GM06990 (cell line): ENCODE results near the gene KCNJ6.

Source experiments
- DNase-seq: peaks from one replicate; pipeline ENCODE4 v3.0.0-alpha.2; 2011; ENCODE audit not compliant: insufficient read length; ENCODE audit errors: extremely low read depth
- H3K27me3 ChIP-seq: replicated peaks from 2 replicates; pipeline ENCODE4 v1.6.0; 2011; ENCODE audit warnings: low read length; ENCODE audit not compliant: control insufficient read depth, insufficient read depth
- H3K36me3 ChIP-seq: 2 replicates; pipeline ENCODE4 v1.5.1; 2011; ENCODE audit warnings: low read length; ENCODE audit not compliant: control insufficient read depth, insufficient read depth
- H3K4me3 ChIP-seq: replicated peaks from 2 replicates; pipeline ENCODE4 v1.5.1; 2011; ENCODE audit warnings: low read depth, mild to moderate bottlenecking, control low read depth, low read length
- CTCF ChIP-seq: IDR thresholded peaks from 2 replicates; pipeline ENCODE4 v1.5.1; 2011; ENCODE audit warnings: low read length, control low read depth, mild to moderate bottlenecking, inconsistent platforms; ENCODE audit not compliant: insufficient read depth, poor library complexity, severe bottlenecking

The KCNJ6 gene

GRCh38 chr21:37744551-37744950 lies 171.7 kb downstream of the KCNJ6 start:
- DNase-seq = no peak
- H3K36me3 ChIP-seq = no peaks in the 10 kb centered on the region
- no peak for TF ChIP-seq CTCF
- no peak overlapping the region for H3K4me3 ChIP-seq
- no peaks in the 10 kb centered on the region for H3K27me3 ChIP-seq

GRCh38 chr21:37742532-37742931 lies 173.7 kb downstream of the KCNJ6 start:
- TF ChIP-seq CTCF = no peak
- Histone ChIP-seq H3K36me3 (no peaks in the 10 kb centered on the region), H3K27me3 (no peaks in the 10 kb centered on the region; the same call in 1 of the 2 replicates), H3K4me3 (no peak overlapping the region)
- no peak for DNase-seq

- no peaks in the 10 kb centered on the region; the same call in 1 of the 2 replicates for H3K27me3 ChIP-seq
- TF ChIP-seq CTCF = no peak
- no peak for DNase-seq
- H3K36me3 ChIP-seq = no peaks in the 10 kb centered on the region
- no peak overlapping the region for H3K4me3 ChIP-seq
Observed at GRCh38 chr21:37742115-37742514, 174.1 kb downstream of the KCNJ6 start.

GRCh38 chr21:37737996-37738395 lies 178.3 kb downstream of the KCNJ6 start:
- Histone ChIP-seq H3K27me3 (no peaks in the 10 kb centered on the region; the same call in 1 of the 2 replicates), H3K4me3 (no peak overlapping the region), H3K36me3 (no peaks in the 10 kb centered on the region)
- TF ChIP-seq CTCF = no peak
- DNase-seq = no peak

- no peaks in the 10 kb centered on the region; the same call in 1 of the 2 replicates for H3K27me3 ChIP-seq
- no peaks in the 10 kb centered on the region for H3K36me3 ChIP-seq
- H3K4me3 ChIP-seq = no peak overlapping the region
- no peak for DNase-seq
- TF ChIP-seq CTCF = no peak
Observed at GRCh38 chr21:37737507-37737906, 178.8 kb downstream of the KCNJ6 start.

GRCh38 chr21:37734846-37735245 lies 181.4 kb downstream of the KCNJ6 start:
- TF ChIP-seq CTCF = no peak
- no peaks in the 10 kb centered on the region; the same call in 1 of the 2 replicates for H3K27me3 ChIP-seq
- DNase-seq = no peak

More at GRCh38 chr21:37734846-37735245, 181.4 kb downstream of the KCNJ6 start:
- Histone ChIP-seq H3K4me3 (no peak overlapping the region), H3K36me3 (no peaks in the 10 kb centered on the region)
